Endothelial cell of umbilical vein (primary cell): ENCODE data around the gene TLN1. TPM values are rescaled to one million over a fixed set of nuclear protein-coding genes. Genes with fewer than 3 reads are reported as not detected.

Experiments used
- BruUV-seq: library from RNA; stranded (reverse); fragments of 400-500 nt; replicated peaks from 2 replicates; lab custom pipeline; 2021; lab: Mats Ljungman, UMichigan
- CTCF ChIA-PET: fragments of 300-600, 350-600 bp; sonication (Branson Sonifier 250); formaldehyde crosslinking; loops from one replicate; lab custom pipeline; 2021; ENCODE audit warnings: antibody characterized with exemption, inconsistent platforms; lab: Charles Lee
- POLR2A ChIA-PET: fragments of 300-600, 350-600 bp; sonication (Branson Sonifier 250); formaldehyde crosslinking; loops from one replicate; lab custom pipeline; 2021; ENCODE audit warnings: antibody characterized with exemption, inconsistent platforms; lab: Charles Lee
- DNase-seq: peaks from one replicate; pipeline ENCODE4 v3.0.0-alpha.2; 2011; ENCODE audit warnings: low read depth, low spot score
- FAIRE-seq: peaks from 2 replicates; lab custom pipeline; 2011; peaks lifted over from hg19 to GRCh38; lab: Jason Lieb, UNC
- H2AFZ ChIP-seq: 2 replicates; pipeline ENCODE4 v1.6.0; 2012; ENCODE audit warnings: low read depth, low read length, control low read depth, inconsistent platforms
- H3K27ac ChIP-seq: 2 replicates; pipeline ENCODE4 v1.5.1; 2011; ENCODE audit warnings: low read depth, mild to moderate bottlenecking, control low read depth, low read length, moderate library complexity; ENCODE audit not compliant: insufficient read depth
- H3K27me3 ChIP-seq, 2 experiments: 2 replicates each; pipeline versions ENCODE4 v1.6.0 to v1.6.1; 2011; ENCODE audit warnings: low read length in 2 of 2, mixed read lengths in 1 of 2; ENCODE audit not compliant: control insufficient read depth in 2 of 2, insufficient read depth in 2 of 2
- H3K36me3 ChIP-seq, 2 experiments: 2 replicates in 1 of 2; 3 replicates in 1 of 2; pipeline ENCODE4 v1.5.1; 2011; ENCODE audit warnings: low read length in 2 of 2, mild to moderate bottlenecking in 1 of 2, moderate library complexity in 1 of 2; ENCODE audit not compliant: control insufficient read depth in 2 of 2, insufficient read depth in 2 of 2; ENCODE audit errors: extremely low read depth in 1 of 2
- H3K4me1 ChIP-seq: 3 replicates; pipeline ENCODE4 v1.5.1; 2011; ENCODE audit warnings: mild to moderate bottlenecking, low read length; ENCODE audit not compliant: control insufficient read depth, insufficient read depth; ENCODE audit errors: extremely low read depth
- H3K4me2 ChIP-seq: 2 replicates; pipeline ENCODE4 v1.6.1; 2011; ENCODE audit warnings: low read length, control low read depth, mixed read lengths; ENCODE audit not compliant: insufficient read depth
- H3K4me3 ChIP-seq, 3 experiments: fragments of 200-600 bp in 1 of 3; sonication (generic), shearing (Covaris generic) in 1 of 3; replicated peaks in 1 of 3; 2 replicates each; pipeline ENCODE4 v1.5.1; 2011 to 2016; ENCODE audit warnings: control low read depth in 3 of 3, low read length in 3 of 3, mild to moderate bottlenecking in 2 of 3, inconsistent platforms in 1 of 3, low read depth in 1 of 3, moderate library complexity in 1 of 3; ENCODE audit not compliant: insufficient read depth in 1 of 3
- H3K79me2 ChIP-seq: 2 replicates; pipeline ENCODE4 v1.6.0; 2012; ENCODE audit warnings: low read length, inconsistent platforms; ENCODE audit not compliant: control insufficient read depth, insufficient read depth
- H3K9ac ChIP-seq: replicated peaks from 2 replicates; pipeline ENCODE3; 2011; ENCODE audit warnings: low read length, control low read depth; ENCODE audit not compliant: insufficient read depth; ENCODE audit errors: extremely low read depth
- H3K9me1 ChIP-seq: replicated peaks from 3 replicates; pipeline ENCODE4 v1.6.0; 2011; ENCODE audit warnings: mild to moderate bottlenecking, low read length; ENCODE audit not compliant: control insufficient read depth, insufficient read depth; ENCODE audit errors: extremely low read depth
- H3K9me3 ChIP-seq: replicated peaks from 2 replicates; pipeline ENCODE4 v1.5.1; 2012; ENCODE audit warnings: low read length, inconsistent platforms; ENCODE audit not compliant: control insufficient read depth, insufficient read depth
- H4K20me1 ChIP-seq: replicated peaks from 2 replicates; pipeline ENCODE3; 2011; ENCODE audit warnings: mild to moderate bottlenecking, low read length; ENCODE audit not compliant: control insufficient read depth, insufficient read depth; ENCODE audit errors: extremely low read depth
- CTCF ChIP-seq, 2 donors: IDR thresholded peaks; 1 replicate in 1 of 2; 2 replicates in 1 of 2; pipeline ENCODE4 v1.5.1; 2011; ENCODE audit warnings: low read length in 2 of 2, mild to moderate bottlenecking in 2 of 2, moderate library complexity in 2 of 2, control low read depth in 1 of 2, inconsistent platforms in 1 of 2, low read depth in 1 of 2; ENCODE audit not compliant: insufficient read depth in 1 of 2; ENCODE audit errors: extremely low read depth in 1 of 2
- EZH2 ChIP-seq: IDR thresholded peaks from 2 replicates; pipeline ENCODE4 v1.6.1; 2012; ENCODE audit warnings: borderline replicate concordance, low read depth, mild to moderate bottlenecking, moderate library complexity, low read length, inconsistent platforms; ENCODE audit not compliant: severe bottlenecking
- FOS ChIP-seq: IDR thresholded peaks from 2 replicates; pipeline ENCODE4 v1.6.1; 2011; ENCODE audit warnings: mild to moderate bottlenecking, low read length, moderate library complexity, borderline replicate concordance; ENCODE audit not compliant: insufficient read depth
- GATA2 ChIP-seq: IDR thresholded peaks from 2 replicates; pipeline ENCODE4 v1.7.0; 2011; ENCODE audit warnings: low read depth, mild to moderate bottlenecking, moderate library complexity, mixed read lengths, low read length; ENCODE audit not compliant: insufficient read length, insufficient read depth
- JUN ChIP-seq: IDR thresholded peaks from 2 replicates; pipeline ENCODE4 v1.6.1; 2011; ENCODE audit warnings: borderline replicate concordance, low read depth; ENCODE audit not compliant: insufficient read length, insufficient read depth
- MAX ChIP-seq: IDR thresholded peaks from 2 replicates; pipeline ENCODE4 v1.6.1; 2011; ENCODE audit not compliant: insufficient read depth, insufficient read length
- MYC ChIP-seq: IDR thresholded peaks from one replicate; pipeline ENCODE4 v1.6.1; 2011; ENCODE audit warnings: mild to moderate bottlenecking, low read depth, low read length
- POLR2A ChIP-seq: IDR thresholded peaks from 2 replicates; pipeline ENCODE4 v1.6.1; 2012; ENCODE audit warnings: low read depth, mild to moderate bottlenecking, control low read depth, low read length
- POLR2AphosphoS5 ChIP-seq: IDR thresholded peaks from 2 replicates; pipeline ENCODE4 v1.6.1; 2012; ENCODE audit warnings: low read depth, mild to moderate bottlenecking, control low read depth, low read length, moderate library complexity; ENCODE audit not compliant: insufficient read depth
- dilution Hi-C: fragments of 300-500 bp; cut with MboI; formaldehyde crosslinking; loops from one replicate; pipeline ENCODE4 v1.15.0; 2019; ENCODE audit warnings: low sequenced_read_pairs; ENCODE audit not compliant: extremely low pct_ligation_motif_present
- intact Hi-C: fragments of 100-400 bp; cut with micrococcal nuclease; formaldehyde crosslinking; loops from one replicate; pipeline ENCODE4 v1.10.0; 2022
- polyA plus RNA-seq, 4 experiments: library from polyadenylated mRNA; depleted of rRNA in 3 of 4; stranded (reverse) in 3 of 4; unstranded in 1 of 4; fragments of >200 nt; gene quantifications; 2 replicates each; pipeline versions ENCODE4 v1.2.1 to v1.2.3, GENCODE V29; 2011 to 2012; ENCODE audit warnings: missing spikeins in 1 of 4
- total RNA-seq: library from RNA; stranded (reverse); gene quantifications from 2 replicates; pipeline ENCODE4 v1.2.3, GENCODE V29; 2021

The TLN1 gene
- total and polyA plus RNA-seq, 2 donors (not counting 3 experiments of a cell fraction or from before 2014, with no cell fraction given) = 120 to 450 TPM

GRCh38 chr9:35685506-35685905 is 46.5 kb downstream of the TLN1 start:
- Histone ChIP-seq H4K20me1 (no peaks in the 10 kb centered on the region), H2AFZ (no peak overlapping the region), H3K4me3 (no peak overlapping the region), H3K9ac (no peak overlapping the region), H3K4me1 (peaks cover 24% of the 10 kb centered on the region), H3K27me3 (no peaks in the 10 kb centered on the region), H3K4me2 (no peak overlapping the region), H3K27ac (no peak overlapping the region), H3K9me3 (no peaks in the 10 kb centered on the region), H3K36me3 (peaks cover 8 to 26% of the 10 kb centered on the region in 2 experiments), H3K79me2 (peaks cover 36% of the 10 kb centered on the region), H3K9me1 (no peaks in the 10 kb centered on the region)
- TF ChIP-seq POLR2A (no peak), FOS (no peak), CTCF (IDR thresholded peaks at IDR 0.05; ENCODE audit: extremely low read depth in 1 of 2, insufficient read depth in 1 of 2, low read depth in 1 of 2, low read length in 2 of 2) (no peak), GATA2 (no peak), MYC (no peak), MAX (no peak), EZH2 (no peak), POLR2AphosphoS5 (no peak), JUN (no peak)
- dilution Hi-C loops = no loop called here
- DNase-seq = no peak
- intact Hi-C loops = no loop called here
- ChIA-PET POLR2A (no interaction called here), CTCF (interaction anchor here (1.0 to 4.1 kb wide), 2 partner anchors 9 to 11 kb away, joined by 4 to 26 read pairs; no protein-coding TSS in a partner anchor)
- FAIRE-seq = no peak
- BruUV-seq = no TSS peak
